Spleen (tissue), 11 donors: ENCODE data around the gene CASP12. TPM values are rescaled to one million over a fixed set of nuclear protein-coding genes. Genes with fewer than 3 reads are reported as not detected.

Source experiments
- DNase-seq: peaks from one replicate; pipeline ENCODE4 v3.0.0-alpha.2; 2020
- H3K27ac ChIP-seq, 8 donors: fragments of 200-600 bp; sonication (generic) in 7 of 8; 1 replicate in 4 of 8; 2 replicates in 4 of 8; pipeline versions ENCODE4 v1.5.0 to v1.8.0; 2016 to 2021; ENCODE audit warnings: inconsistent platforms in 4 of 8, mild to moderate bottlenecking in 4 of 8, moderate library complexity in 1 of 8
- H3K27me3 ChIP-seq, 7 donors: fragments of 200-600 bp; sonication (generic) in 6 of 7; replicated peaks in 1 of 7; 1 replicate in 4 of 7; 2 replicates in 3 of 7; pipeline versions ENCODE4 v1.5.0 to v1.8.0; 2016 to 2021; ENCODE audit warnings: inconsistent platforms in 3 of 7, mild to moderate bottlenecking in 1 of 7
- H3K36me3 ChIP-seq, 6 donors: fragments of 200-600 bp; sonication (generic) in 5 of 6; 1 replicate in 4 of 6; 2 replicates in 2 of 6; pipeline versions ENCODE4 v1.5.0 to v1.8.0; 2016 to 2021; ENCODE audit warnings: inconsistent platforms in 2 of 6
- H3K4me1 ChIP-seq, 6 donors: fragments of 200-600 bp; sonication (generic) in 5 of 6; 1 replicate in 3 of 6; 2 replicates in 3 of 6; pipeline versions ENCODE4 v1.5.0 to v1.8.0; 2016 to 2021; ENCODE audit warnings: inconsistent platforms in 3 of 6
- H3K4me3 ChIP-seq, 8 donors: fragments of 200-600 bp; sonication (generic) in 7 of 8; 1 replicate in 4 of 8; 2 replicates in 4 of 8; pipeline versions ENCODE4 v1.5.0 to v1.8.0; 2016 to 2021; ENCODE audit warnings: inconsistent platforms in 4 of 8, mild to moderate bottlenecking in 4 of 8, moderate library complexity in 2 of 8
- H3K9me3 ChIP-seq, 8 donors: fragments of 200-600 bp; sonication (generic) in 7 of 8; 1 replicate in 4 of 8; 2 replicates in 4 of 8; pipeline versions ENCODE4 v1.5.0 to v1.8.0; 2016 to 2021; ENCODE audit warnings: inconsistent platforms in 4 of 8
- CTCF ChIP-seq, 11 experiments: fragments of 200-600 bp in 7 of 11; fragments of 450-650 bp in 4 of 11; sonication (generic) in 4 of 11; IDR thresholded peaks in 8 of 11; conservative IDR thresholded peaks in 3 of 11; 1 replicate in 7 of 11; 2 replicates in 4 of 11; pipeline versions ENCODE4 v1.4.0 to v1.8.0; 2016 to 2021; ENCODE audit warnings: antibody characterized with exemption in 11 of 11, inconsistent platforms in 4 of 11, mild to moderate bottlenecking in 1 of 11
- POLR2A ChIP-seq, 3 donors: fragments of 450-650 bp; IDR thresholded peaks; one replicate each; pipeline ENCODE4 v1.5.1; 2017; ENCODE audit warnings: antibody characterized with exemption in 3 of 3, mild to moderate bottlenecking in 1 of 3
- POLR2AphosphoS5 ChIP-seq, 3 donors: sonication (generic); formaldehyde crosslinking; IDR thresholded peaks; one replicate each; pipeline ENCODE4 v1.5.1; 2017; ENCODE audit warnings: antibody characterized with exemption in 3 of 3
- WGBS, 5 donors: extraction: QIAGEN DNeasy Blood & Tissue Kit in 3 of 5; methylation state at CpG; one replicate each; pipeline versions ENCODE4 v1.1.5 to v1.1.7; 2013 to 2018; 5-methylcytosine and 5-hydroxymethylcytosine counted together
- intact Hi-C: fragments of 100-400 bp; cut with DNase I; formaldehyde crosslinking; loops from one replicate; pipeline ENCODE4 v1.15.0; 2023; ENCODE audit warnings: low total_unique reads
- polyA plus RNA-seq, 3 donors: library from polyadenylated mRNA; stranded (reverse); fragments of 200-250 nt; gene quantifications; one replicate each; pipeline ENCODE4 v1.2.1, GENCODE V29; 2013
- total RNA-seq, 7 donors: library from RNA; depleted of rRNA in 3 of 7; stranded (reverse); fragments of >200 nt in 3 of 7; fragmentation: NEBNext Ultra II Directional in 4 of 7; extraction: Animal tissue kit (Norgen Biotek cat#: 25700) in 4 of 7; gene quantifications; one replicate each; pipeline versions ENCODE4 v1.1.0 to v1.2.1, GENCODE V29; 2016 to 2021
- donor health status: healthy with polysubstance abuse.
- donor health status: DM: no; HTN: no; CAD: no; lungs with moderate emphysema.
- donor health status: DM: no; HTN: no; CAD: no.
- donor health status: Bipolar disorder and iron deficiency.
- donor health status: healthy.
- donor health status: DM: no; HTN: no; CAD: no.
- donor health status: DM: yes; HTN: yes; CAD: no.

CASP12 gene
- total and polyA plus RNA-seq, 10 donors: 0.14 to 0.54 (median 0.39) TPM; not detected in 4

- no peak overlapping the region for H3K27ac ChIP-seq
- H3K4me1 ChIP-seq: peaks cover 0 to 14% (median 2%) of the 10 kb centered on the region in 6 donors
- DNase-seq: no peak
- intact Hi-C loops: no loop called here
- H3K9me3 ChIP-seq: no peaks in the 10 kb centered on the region
- TF ChIP-seq CTCF (IDR thresholded peaks at IDR 0.05 in 8 of 11, conservative IDR thresholded peaks at IDR 0.05 in 3 of 11) (no peak), POLR2A (IDR thresholded peaks at IDR 0.05) (no peak), POLR2AphosphoS5 (IDR thresholded peaks at IDR 0.05) (no peak)
- H3K27me3 ChIP-seq: no peaks in the 10 kb centered on the region
- no peak overlapping the region for H3K4me3 ChIP-seq
- H3K36me3 ChIP-seq: no peaks in the 10 kb centered on the region
These were observed 41.7 kb downstream of the CASP12 start for GRCh38 chr11:104856607-104857006.

- intact Hi-C loops: no loop called here
These were observed 42.3 kb downstream of the CASP12 start for GRCh38 chr11:104855965-104856364.

GRCh38 chr11:104853276-104853675 lies 45.0 kb downstream of the CASP12 start:
- H3K27ac ChIP-seq: no peak overlapping the region
- H3K9me3 ChIP-seq: no peaks in the 10 kb centered on the region
- no peaks in the 10 kb centered on the region for H3K27me3 ChIP-seq
- 92 to 100% (median 97%) methylated on average over 3 of the region's 3 CpGs for WGBS, 5 donors
- no peaks in the 10 kb centered on the region for H3K36me3 ChIP-seq
- no peak for DNase-seq
- intact Hi-C loops: no loop called here
- H3K4me1 ChIP-seq: peaks cover 0 to under 1% (median 0%) of the 10 kb centered on the region in 6 donors
- TF ChIP-seq POLR2A (IDR thresholded peaks at IDR 0.05) (no peak), POLR2AphosphoS5 (IDR thresholded peaks at IDR 0.05) (no peak)
- no peak overlapping the region for H3K4me3 ChIP-seq

More at GRCh38 chr11:104855965-104856364, 42.3 kb downstream of the CASP12 start:
- H3K36me3 ChIP-seq: no peaks in the 10 kb centered on the region
- no peak overlapping the region for H3K4me3 ChIP-seq
- H3K9me3 ChIP-seq: no peaks in the 10 kb centered on the region
- H3K27ac ChIP-seq: no peak overlapping the region
- peaks cover 0 to 14% (median 2%) of the 10 kb centered on the region in 6 donors for H3K4me1 ChIP-seq
- whole genome bisulfite sequencing, 5 donors: 80 to 86% (median 83%) methylated on average over 2 of the region's 2 CpGs
- no peak for DNase-seq
- H3K27me3 ChIP-seq: no peaks in the 10 kb centered on the region
- TF ChIP-seq POLR2AphosphoS5 (IDR thresholded peaks at IDR 0.05): no peak
- no peak for TF ChIP-seq POLR2A (IDR thresholded peaks at IDR 0.05)
- no peak for TF ChIP-seq CTCF (IDR thresholded peaks at IDR 0.05 in 8 of 11, conservative IDR thresholded peaks at IDR 0.05 in 3 of 11)

- Histone ChIP-seq H3K4me1 (no peaks in the 10 kb centered on the region), H3K36me3 (no peaks in the 10 kb centered on the region), H3K27me3 (no peaks in the 10 kb centered on the region), H3K4me3 (no peak overlapping the region), H3K9me3 (no peaks in the 10 kb centered on the region), H3K27ac (no peak overlapping the region)
- intact Hi-C loops: no loop called here
- 89 to 100% (median 98%) methylated on average over 1 of the region's 1 CpG for WGBS, 5 donors
- DNase-seq: no peak
- TF ChIP-seq POLR2A (IDR thresholded peaks at IDR 0.05) (no peak), CTCF (IDR thresholded peaks at IDR 0.05 in 8 of 11, conservative IDR thresholded peaks at IDR 0.05 in 3 of 11) (no peak), POLR2AphosphoS5 (IDR thresholded peaks at IDR 0.05) (no peak)
These were observed 45.4 kb downstream of the CASP12 start for GRCh38 chr11:104852811-104853210.

GRCh38 chr11:104846216-104846615 lies 52.0 kb downstream of the CASP12 start:
- 94 to 99% (median 97%) methylated on average over 3 of the region's 3 CpGs for WGBS, 5 donors

More at GRCh38 chr11:104846216-104846615, 52.0 kb downstream of the CASP12 start:
- DNase-seq: no peak
- TF ChIP-seq POLR2AphosphoS5 (IDR thresholded peaks at IDR 0.05) (no peak), CTCF (IDR thresholded peaks at IDR 0.05 in 8 of 11, conservative IDR thresholded peaks at IDR 0.05 in 3 of 11) (no peak), POLR2A (IDR thresholded peaks at IDR 0.05) (no peak)
- Histone ChIP-seq H3K4me1 (peaks cover 0 to 28% (median 5%) of the 10 kb centered on the region in 6 donors), H3K27me3 (no peaks in the 10 kb centered on the region), H3K27ac (no peak overlapping the region), H3K36me3 (no peaks in the 10 kb centered on the region), H3K4me3 (no peak overlapping the region), H3K9me3 (no peaks in the 10 kb centered on the region)
- intact Hi-C loops: no loop called here
